Large intestine (tissue), 3 donors: ENCODE measurements around the gene NPHP4. TPM values are rescaled to one million over a fixed set of nuclear protein-coding genes. Genes with fewer than 3 reads are reported as not detected.

Experiments
- DNase-seq, 2 donors: peaks; one replicate each; pipeline versions ENCODE4 v3.0.0 to v3.0.0-alpha.2; 2013
- H3K27ac ChIP-seq: one replicate; pipeline ENCODE4 v1.5.1; 2013; ENCODE audit warnings: low read length
- H3K27me3 ChIP-seq: 2 replicates; pipeline ENCODE4 v1.6.1; 2013; ENCODE audit warnings: low read length; ENCODE audit not compliant: control insufficient read depth, insufficient read depth
- H3K36me3 ChIP-seq: 2 replicates; pipeline ENCODE4 v1.6.1; 2013; ENCODE audit warnings: low read length; ENCODE audit not compliant: control insufficient read depth, insufficient read depth
- H3K4me1 ChIP-seq: one replicate; pipeline ENCODE4 v1.6.1; 2013; ENCODE audit warnings: low read length; ENCODE audit not compliant: control insufficient read depth, insufficient read depth
- H3K4me3 ChIP-seq: one replicate; pipeline ENCODE4 v1.5.1; 2013; ENCODE audit warnings: low read length
- H3K9me3 ChIP-seq: one replicate; pipeline ENCODE4 v1.6.1; 2013; ENCODE audit warnings: mild to moderate bottlenecking, low read depth, low read length, moderate library complexity; ENCODE audit not compliant: control insufficient read depth
- WGBS: methylation state at CpG from one replicate; pipeline ENCODE4 v1.1.5; 2013; ENCODE audit warnings: low lambda C conversion rate; ENCODE audit not compliant: insufficient coverage; 5-methylcytosine and 5-hydroxymethylcytosine counted together
- polyA plus RNA-seq: library from polyadenylated mRNA; unstranded; fragments of 120-200 nt; gene quantifications from one replicate; pipeline ENCODE4 v1.2.1, GENCODE V29; 2013

Gene NPHP4
- polyA plus RNA-seq, 1 donor, result 11.4 TPM

GRCh38 chr1:5955479-5955977, 36.7 kb downstream of the NPHP4 start:
- H3K36me3 ChIP-seq, result peaks cover 36% of the 10 kb centered on the region
- H3K27ac ChIP-seq, result no peak overlapping the region
- no peaks in the 10 kb centered on the region for H3K27me3 ChIP-seq
- H3K9me3 ChIP-seq, result no peaks in the 10 kb centered on the region
- H3K4me1 ChIP-seq, result no peaks in the 10 kb centered on the region
- no peak overlapping the region for H3K4me3 ChIP-seq
- 100% methylated on average over 2 of the region's 10 CpGs for WGBS
- no peak for DNase-seq

- no peaks in the 10 kb centered on the region for H3K4me1 ChIP-seq
- H3K36me3 ChIP-seq, result peaks cover 32% of the 10 kb centered on the region
- H3K9me3 ChIP-seq, result no peaks in the 10 kb centered on the region
- H3K27ac ChIP-seq, result no peak overlapping the region
- 88% methylated on average over 2 of the region's 5 CpGs for WGBS
- no peak for DNase-seq
- no peaks in the 10 kb centered on the region for H3K27me3 ChIP-seq
- no peak overlapping the region for H3K4me3 ChIP-seq
Observed at GRCh38 chr1:5954964-5955363, 37.3 kb downstream of the NPHP4 start.

GRCh38 chr1:5953386-5953785, 38.8 kb downstream of the NPHP4 start:
- no peak for DNase-seq
- WGBS, result no CpG with 5 or more reads among the region's 11 CpGs
- Histone ChIP-seq H3K4me3 (no peak overlapping the region), H3K36me3 (peaks cover 28% of the 10 kb centered on the region), H3K27me3 (no peaks in the 10 kb centered on the region), H3K9me3 (no peaks in the 10 kb centered on the region), H3K27ac (no peak overlapping the region), H3K4me1 (peaks cover 2% of the 10 kb centered on the region)

GRCh38 chr1:5951846-5952410, 40.3 kb downstream of the NPHP4 start:
- no CpG with 5 or more reads among the region's 19 CpGs for WGBS
- H3K4me3 ChIP-seq, result no peak overlapping the region
- DNase-seq, result no peak
- no peak overlapping the region for H3K27ac ChIP-seq
- no peaks in the 10 kb centered on the region for H3K9me3 ChIP-seq
- H3K4me1 ChIP-seq, result peaks cover 2% of the 10 kb centered on the region
- H3K36me3 ChIP-seq, result peaks cover 31% of the 10 kb centered on the region
- H3K27me3 ChIP-seq, result no peaks in the 10 kb centered on the region

DNA sequence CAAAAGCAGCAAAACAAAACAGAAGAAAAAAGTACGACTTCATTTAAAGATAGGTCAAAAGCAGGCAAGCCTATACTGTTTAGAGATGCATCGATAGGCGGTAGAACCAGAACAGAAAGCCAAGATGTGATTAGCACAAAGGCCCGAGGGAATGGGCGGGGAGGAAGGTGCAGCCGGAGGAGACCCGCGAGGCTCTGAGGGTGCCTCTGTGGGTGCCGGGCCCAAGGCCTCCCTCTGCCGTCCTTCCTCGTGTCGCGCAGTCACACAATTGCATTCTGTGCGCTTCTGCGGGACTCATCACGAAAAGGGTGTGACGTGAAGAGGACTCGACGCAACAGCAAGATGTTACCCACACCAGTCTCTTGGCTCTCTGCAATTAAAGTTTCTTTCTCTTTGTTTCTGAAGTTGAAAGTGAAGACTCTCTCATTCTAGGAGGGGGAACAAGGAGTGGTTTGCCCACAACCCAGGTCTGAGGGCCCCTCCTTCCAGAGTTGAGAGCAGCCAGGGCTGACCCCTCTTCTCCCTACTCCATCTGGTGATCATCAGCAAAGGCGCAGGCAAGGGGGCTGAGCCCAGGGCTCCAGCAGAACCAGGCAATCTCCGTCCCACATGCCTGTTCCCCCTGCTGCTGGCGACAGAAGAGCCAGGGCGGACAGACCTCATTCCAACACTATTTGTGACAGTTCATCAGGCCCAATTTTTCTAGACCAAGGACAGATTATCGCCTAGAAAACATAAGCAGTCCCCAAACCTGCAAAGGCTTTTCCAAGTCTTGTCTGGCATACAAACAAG, 41.0 kb downstream of the NPHP4 start:
- Histone ChIP-seq H3K27me3 (no peaks in the 10 kb centered on the region), H3K36me3 (peaks cover 31% of the 10 kb centered on the region), H3K27ac (no peak overlapping the region), H3K4me3 (no peak overlapping the region), H3K4me1 (peaks cover 2% of the 10 kb centered on the region), H3K9me3 (no peaks in the 10 kb centered on the region)
- DNase-seq, result no peak
- WGBS, result 82% methylated on average over 2 of the region's 24 CpGs

DNA sequence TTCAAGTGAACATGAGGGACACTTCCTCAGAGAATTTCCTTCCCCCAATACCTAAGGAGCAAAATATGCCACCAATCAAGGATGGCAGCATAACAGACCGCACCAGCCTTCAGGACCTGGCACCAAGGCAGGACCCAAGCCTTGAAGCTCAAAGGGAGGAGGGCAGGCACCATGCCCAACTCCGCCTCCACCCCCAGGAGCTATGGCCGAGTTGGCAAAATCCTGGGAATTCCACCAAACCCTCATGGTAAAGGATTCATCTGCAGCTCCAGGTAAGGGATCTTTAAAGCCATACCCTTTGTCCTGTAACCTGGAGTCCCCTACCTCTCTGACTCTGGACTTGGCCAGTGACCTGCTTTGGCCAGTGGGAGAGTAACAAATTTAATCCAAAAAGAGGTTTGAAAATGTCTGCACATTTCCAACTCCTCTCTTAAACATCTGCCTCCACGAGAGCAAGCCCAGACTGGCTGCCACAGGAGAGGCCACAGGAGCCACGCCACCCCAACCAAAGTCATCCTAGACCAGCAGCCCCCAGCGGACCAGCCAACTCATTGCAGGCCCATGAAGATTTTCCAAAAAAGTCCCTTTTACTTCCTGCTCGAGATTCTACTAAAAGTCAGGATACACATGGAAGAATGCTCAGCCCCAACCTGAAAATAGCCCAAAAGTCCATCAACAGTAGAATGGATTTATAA, 41.9 kb downstream of the NPHP4 start:
- WGBS, result no CpG with 5 or more reads among the region's 7 CpGs

DNA sequence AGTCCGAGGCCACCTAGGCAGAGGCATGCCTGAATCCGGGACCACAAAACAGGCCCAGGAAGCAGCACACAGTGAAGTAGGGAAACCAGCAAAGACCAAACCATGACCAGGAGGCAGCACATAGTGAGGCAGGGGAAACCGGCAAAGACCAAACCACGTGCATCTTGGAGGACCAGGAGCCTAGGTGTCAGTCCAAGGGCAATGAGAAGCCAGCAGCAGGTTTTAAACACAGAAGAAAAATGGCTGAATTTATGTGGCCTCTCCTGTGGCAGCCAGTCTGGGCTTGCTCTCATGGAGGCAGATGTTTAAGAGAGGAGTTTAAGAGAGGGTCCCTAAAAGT, 42.5 kb downstream of the NPHP4 start:
- no peak for DNase-seq
- H3K4me3 ChIP-seq, result no peak overlapping the region
- peaks cover 27% of the 10 kb centered on the region for H3K36me3 ChIP-seq
- no peaks in the 10 kb centered on the region for H3K9me3 ChIP-seq
- H3K27ac ChIP-seq, result no peak overlapping the region
- peaks cover 2% of the 10 kb centered on the region for H3K4me1 ChIP-seq
- WGBS, result no CpG with 5 or more reads among the region's 4 CpGs
- no peaks in the 10 kb centered on the region for H3K27me3 ChIP-seq

More for the DNA sequence above, 41.9 kb downstream of the NPHP4 start:
- H3K4me3 ChIP-seq, result no peak overlapping the region
- no peaks in the 10 kb centered on the region for H3K27me3 ChIP-seq
- H3K27ac ChIP-seq, result no peak overlapping the region
- no peaks in the 10 kb centered on the region for H3K9me3 ChIP-seq
- peaks cover 2% of the 10 kb centered on the region for H3K4me1 ChIP-seq
- peaks cover 31% of the 10 kb centered on the region for H3K36me3 ChIP-seq
- DNase-seq, result no peak

GRCh38 chr1:5949085-5949760, 43.0 kb downstream of the NPHP4 start:
- WGBS, result 20% methylated on average over 1 of the region's 13 CpGs
- Histone ChIP-seq H3K27ac (no peak overlapping the region), H3K4me3 (no peak overlapping the region), H3K36me3 (peaks cover 27% of the 10 kb centered on the region), H3K4me1 (peaks cover 2% of the 10 kb centered on the region), H3K9me3 (no peaks in the 10 kb centered on the region), H3K27me3 (no peaks in the 10 kb centered on the region)
- peak; percentile 31 to 69 for DNase-seq

DNA sequence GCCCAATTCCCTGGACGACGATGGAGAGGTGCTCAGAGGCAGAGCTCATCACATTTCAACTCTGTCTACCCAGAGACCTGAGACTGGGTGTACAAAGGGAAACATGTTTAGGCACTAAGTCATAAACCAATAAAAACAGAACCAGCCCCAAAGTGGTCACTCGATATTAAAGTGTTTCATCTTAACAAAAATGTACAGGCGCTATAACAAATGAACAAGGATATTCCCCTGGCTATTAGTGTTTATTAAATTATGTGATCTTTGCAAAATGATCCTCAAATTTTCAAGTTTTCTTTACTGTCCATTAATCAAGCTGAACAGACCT, 43.6 kb downstream of the NPHP4 start:
- peaks cover 2% of the 10 kb centered on the region for H3K4me1 ChIP-seq
- no peak overlapping the region for H3K27ac ChIP-seq
- no peaks in the 10 kb centered on the region for H3K27me3 ChIP-seq
- DNase-seq, result no peak
- H3K9me3 ChIP-seq, result no peaks in the 10 kb centered on the region
- H3K36me3 ChIP-seq, result peaks cover 27% of the 10 kb centered on the region
- 75% methylated on average over 2 of the region's 4 CpGs for WGBS
- no peak overlapping the region for H3K4me3 ChIP-seq

GRCh38 chr1:5947978-5948680, 44.1 kb downstream of the NPHP4 start:
- DNase-seq, result no peak
- peaks cover 23% of the 10 kb centered on the region for H3K36me3 ChIP-seq
- no peaks in the 10 kb centered on the region for H3K9me3 ChIP-seq
- H3K27ac ChIP-seq, result no peak overlapping the region
- no CpG with 5 or more reads among the region's 20 CpGs for WGBS
- H3K27me3 ChIP-seq, result no peaks in the 10 kb centered on the region
- H3K4me1 ChIP-seq, result peaks cover 2% of the 10 kb centered on the region
- H3K4me3 ChIP-seq, result no peak overlapping the region
